ENCODE data around the gene ANKS3.

GRCh38 chr16:4724661-4725270 is 9.3 kb downstream of the ANKS3 start:
- TF ChIP-seq EZH2phosphoT487 (IDR thresholded peaks at IDR 0.05; ENCODE audit: borderline replicate concordance, low read length) (no peak), EZH2 (IDR thresholded peaks at IDR 0.05; ENCODE audit: low read length, unreplicated experiment) (no peak)
- TF ChIP-seq, protein P1, sequence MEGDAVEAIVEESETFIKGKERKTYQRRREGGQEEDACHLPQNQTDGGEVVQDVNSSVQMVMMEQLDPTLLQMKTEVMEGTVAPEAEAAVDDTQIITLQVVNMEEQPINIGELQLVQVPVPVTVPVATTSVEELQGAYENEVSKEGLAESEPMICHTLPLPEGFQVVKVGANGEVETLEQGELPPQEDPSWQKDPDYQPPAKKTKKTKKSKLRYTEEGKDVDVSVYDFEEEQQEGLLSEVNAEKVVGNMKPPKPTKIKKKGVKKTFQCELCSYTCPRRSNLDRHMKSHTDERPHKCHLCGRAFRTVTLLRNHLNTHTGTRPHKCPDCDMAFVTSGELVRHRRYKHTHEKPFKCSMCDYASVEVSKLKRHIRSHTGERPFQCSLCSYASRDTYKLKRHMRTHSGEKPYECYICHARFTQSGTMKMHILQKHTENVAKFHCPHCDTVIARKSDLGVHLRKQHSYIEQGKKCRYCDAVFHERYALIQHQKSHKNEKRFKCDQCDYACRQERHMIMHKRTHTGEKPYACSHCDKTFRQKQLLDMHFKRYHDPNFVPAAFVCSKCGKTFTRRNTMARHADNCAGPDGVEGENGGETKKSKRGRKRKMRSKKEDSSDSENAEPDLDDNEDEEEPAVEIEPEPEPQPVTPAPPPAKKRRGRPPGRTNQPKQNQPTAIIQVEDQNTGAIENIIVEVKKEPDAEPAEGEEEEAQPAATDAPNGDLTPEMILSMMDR (conservative IDR thresholded peaks at IDR 0.05; ENCODE audit: low read depth, low read length), result no peak

All from PC-3 (cell line).